ENCODE data around the gene PSMB5. TPM values are rescaled to one million over a fixed set of nuclear protein-coding genes. Genes with fewer than 3 reads are reported as not detected.
A peak's percentile ranks its signal among the peaks of the same experiment; 100 is the strongest.

PSMB5 gene
- polyA plus RNA-seq, 1 experiment = 304 TPM

DNA sequence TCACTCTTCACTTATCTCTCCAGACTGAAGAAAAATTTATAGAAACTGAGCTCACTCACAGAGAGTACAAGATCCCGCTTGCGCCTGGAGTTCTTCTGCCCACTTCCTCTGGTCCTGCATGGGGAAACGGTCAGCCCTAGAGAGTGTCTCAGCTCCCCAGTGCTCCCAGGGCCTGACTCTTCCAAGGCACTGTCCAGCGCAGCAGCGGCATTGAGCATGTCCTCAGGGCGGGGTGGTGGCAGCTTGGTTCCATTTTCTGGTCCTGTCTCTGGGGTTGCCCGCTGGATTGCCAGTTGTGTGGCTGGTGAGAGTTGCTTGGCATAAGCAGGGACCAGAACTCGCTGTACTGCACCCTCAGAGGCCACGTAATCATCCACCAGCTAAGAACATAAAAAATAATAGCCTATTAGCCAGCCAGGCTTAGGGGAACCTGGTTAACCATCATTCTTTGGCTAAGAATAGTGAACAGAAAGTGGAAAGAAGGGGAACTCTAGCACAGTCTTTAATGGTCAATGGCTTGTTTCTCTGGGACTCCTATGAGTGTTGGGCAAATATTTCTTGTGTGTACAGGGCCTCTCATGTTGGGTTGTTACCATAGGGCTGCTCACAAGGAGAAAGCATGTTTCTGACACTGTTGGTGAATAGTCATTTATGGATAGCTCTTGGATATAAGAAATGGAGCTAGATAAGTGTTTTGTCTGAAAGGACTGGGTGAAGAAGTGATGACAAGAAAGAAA is 38.6 kb downstream of the PSMB5 start:
- Histone ChIP-seq H3K4me3 (ENCODE audit: low read depth, low read length) (no peak overlapping the region), H3K36me3 (ENCODE audit: control insufficient read depth, insufficient read depth, low read length) (no peaks in the 10 kb centered on the region), H3K27me3 (ENCODE audit: control insufficient read depth, insufficient read depth, low read length) (no peaks in the 10 kb centered on the region)
- CTCF ChIA-PET = interaction anchor here (0.8 to 18.4 kb wide), 13 partner anchors 11 to 114 kb away, joined by 3 to 539 read pairs (median 7); partner anchors contain the start of genes AJUBA and CDH24
- POLR2A ChIA-PET = no interaction called here
- no peak for DNase-seq (ENCODE audit: low read depth)
- TF ChIP-seq, protein P1, sequence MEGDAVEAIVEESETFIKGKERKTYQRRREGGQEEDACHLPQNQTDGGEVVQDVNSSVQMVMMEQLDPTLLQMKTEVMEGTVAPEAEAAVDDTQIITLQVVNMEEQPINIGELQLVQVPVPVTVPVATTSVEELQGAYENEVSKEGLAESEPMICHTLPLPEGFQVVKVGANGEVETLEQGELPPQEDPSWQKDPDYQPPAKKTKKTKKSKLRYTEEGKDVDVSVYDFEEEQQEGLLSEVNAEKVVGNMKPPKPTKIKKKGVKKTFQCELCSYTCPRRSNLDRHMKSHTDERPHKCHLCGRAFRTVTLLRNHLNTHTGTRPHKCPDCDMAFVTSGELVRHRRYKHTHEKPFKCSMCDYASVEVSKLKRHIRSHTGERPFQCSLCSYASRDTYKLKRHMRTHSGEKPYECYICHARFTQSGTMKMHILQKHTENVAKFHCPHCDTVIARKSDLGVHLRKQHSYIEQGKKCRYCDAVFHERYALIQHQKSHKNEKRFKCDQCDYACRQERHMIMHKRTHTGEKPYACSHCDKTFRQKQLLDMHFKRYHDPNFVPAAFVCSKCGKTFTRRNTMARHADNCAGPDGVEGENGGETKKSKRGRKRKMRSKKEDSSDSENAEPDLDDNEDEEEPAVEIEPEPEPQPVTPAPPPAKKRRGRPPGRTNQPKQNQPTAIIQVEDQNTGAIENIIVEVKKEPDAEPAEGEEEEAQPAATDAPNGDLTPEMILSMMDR (IDR thresholded peaks at IDR 0.05; ENCODE audit: insufficient read depth, low read depth, low read length) = no peak

DNA sequence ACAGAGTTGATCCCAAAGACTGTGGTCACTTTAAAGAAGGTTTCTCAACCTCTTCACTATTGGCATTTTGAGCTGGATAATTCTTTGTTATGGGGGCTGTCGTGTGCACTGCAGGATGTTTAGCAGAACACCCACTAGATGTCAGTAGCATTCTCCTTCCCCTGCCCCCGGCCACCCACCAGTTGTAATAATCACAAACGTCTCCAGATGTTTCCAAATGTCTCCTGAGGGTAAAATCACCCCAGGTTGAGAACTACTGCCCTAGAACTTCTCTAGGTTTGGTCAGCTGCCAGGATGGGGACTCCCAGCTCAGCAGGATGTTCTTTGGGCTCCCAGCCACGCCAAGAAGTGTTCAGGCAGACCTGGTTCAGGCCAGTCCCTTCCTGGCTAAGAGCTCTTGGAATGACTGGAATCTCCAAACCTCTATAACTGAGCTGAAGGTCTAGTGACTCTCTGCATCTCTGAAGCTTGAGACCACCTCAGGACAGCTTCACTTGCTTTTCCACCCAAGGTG is 39.9 kb downstream of the PSMB5 start:
- H3K27me3 ChIP-seq (ENCODE audit: control insufficient read depth, insufficient read depth, low read length) = no peaks in the 10 kb centered on the region
- no peaks in the 10 kb centered on the region for H3K36me3 ChIP-seq (ENCODE audit: control insufficient read depth, insufficient read depth, low read length)
- CTCF ChIA-PET = interaction anchor here (0.6 to 18.4 kb wide), 27 partner anchors 9 to 534 kb away, joined by 3 to 539 read pairs (median 5); partner anchors contain the start of genes ACIN1, AJUBA, C14orf119 and CDH24
- no peak overlapping the region for H3K4me3 ChIP-seq (ENCODE audit: low read depth, low read length)
- POLR2A ChIA-PET = interaction anchor here (0.6 kb wide), 3 partner anchors 52 to 100 kb away, joined by 6 to 16 read pairs (median 14); no protein-coding TSS in a partner anchor
- TF ChIP-seq, protein P1 (IDR thresholded peaks at IDR 0.05; ENCODE audit: insufficient read depth, low read depth, low read length) = peak; percentile 72
- DNase-seq (ENCODE audit: low read depth) = no peak

DNA sequence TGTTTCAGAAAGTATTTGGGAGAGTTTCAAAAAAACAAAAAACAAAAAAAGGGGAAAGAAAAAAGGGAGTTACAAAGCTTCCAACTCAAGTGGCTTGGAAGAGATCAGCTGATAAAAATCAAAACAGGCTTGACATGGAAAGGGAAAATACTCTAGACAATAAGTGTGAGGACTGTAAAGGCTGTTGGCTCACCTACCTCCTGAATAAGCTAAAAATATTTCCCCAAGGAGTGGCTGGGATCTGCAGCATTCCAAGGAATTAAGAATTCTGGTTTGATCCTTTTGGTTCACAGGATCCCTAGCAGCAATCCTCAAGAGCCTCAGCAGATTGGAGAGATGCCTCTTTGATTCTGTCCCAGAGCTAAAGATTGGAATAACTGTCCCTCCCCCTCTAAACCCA is 41.2 kb downstream of the PSMB5 start:
- no peak for DNase-seq (ENCODE audit: low read depth)
- ChIA-PET POLR2A (interaction anchor here (0.5 kb wide), 1 partner anchor 118 kb away, joined by 3 read pairs; no protein-coding TSS in a partner anchor), CTCF (interaction anchor here (0.9 to 18.4 kb wide), 13 partner anchors 8 to 116 kb away, joined by 3 to 539 read pairs (median 7); partner anchors contain the start of genes ACIN1, AJUBA, CDH24 and CIROP)
- Histone ChIP-seq H3K27me3 (ENCODE audit: control insufficient read depth, insufficient read depth, low read length) (no peaks in the 10 kb centered on the region), H3K4me3 (ENCODE audit: low read depth, low read length) (no peak overlapping the region), H3K36me3 (ENCODE audit: control insufficient read depth, insufficient read depth, low read length) (no peaks in the 10 kb centered on the region)
- TF ChIP-seq, protein P1 (IDR thresholded peaks at IDR 0.05; ENCODE audit: insufficient read depth, low read depth, low read length) = no peak

DNA sequence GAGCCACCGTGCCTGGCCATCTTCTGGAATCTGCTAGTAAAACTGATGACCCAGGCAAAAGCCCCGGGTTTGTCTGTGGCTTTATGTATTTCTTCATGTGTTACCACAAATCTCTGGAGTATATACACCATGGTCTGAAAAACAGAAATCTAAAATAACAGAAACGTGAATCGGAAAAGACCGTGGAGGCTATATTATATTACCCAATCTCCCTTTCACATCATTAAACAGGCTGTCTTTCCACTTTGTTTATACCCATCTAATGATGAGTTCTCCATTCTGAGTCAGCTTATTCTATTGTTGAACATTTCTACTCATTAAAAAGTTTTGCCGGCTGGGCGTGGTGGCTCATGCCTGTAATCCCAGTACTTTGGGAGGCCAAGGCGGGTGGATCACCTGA is 42.8 kb downstream of the PSMB5 start:
- POLR2A ChIA-PET = no interaction called here
- Histone ChIP-seq H3K27me3 (ENCODE audit: control insufficient read depth, insufficient read depth, low read length) (no peaks in the 10 kb centered on the region), H3K36me3 (ENCODE audit: control insufficient read depth, insufficient read depth, low read length) (no peaks in the 10 kb centered on the region), H3K4me3 (ENCODE audit: low read depth, low read length) (no peak overlapping the region)
- CTCF ChIA-PET = interaction anchor here (1.3 to 18.4 kb wide), 7 partner anchors 8 to 121 kb away, joined by 4 to 539 read pairs (median 8); partner anchors contain the start of genes AJUBA and CDH24
- TF ChIP-seq, protein P1 (IDR thresholded peaks at IDR 0.05; ENCODE audit: insufficient read depth, low read depth, low read length) = no peak
- no peak for DNase-seq (ENCODE audit: low read depth)

DNA sequence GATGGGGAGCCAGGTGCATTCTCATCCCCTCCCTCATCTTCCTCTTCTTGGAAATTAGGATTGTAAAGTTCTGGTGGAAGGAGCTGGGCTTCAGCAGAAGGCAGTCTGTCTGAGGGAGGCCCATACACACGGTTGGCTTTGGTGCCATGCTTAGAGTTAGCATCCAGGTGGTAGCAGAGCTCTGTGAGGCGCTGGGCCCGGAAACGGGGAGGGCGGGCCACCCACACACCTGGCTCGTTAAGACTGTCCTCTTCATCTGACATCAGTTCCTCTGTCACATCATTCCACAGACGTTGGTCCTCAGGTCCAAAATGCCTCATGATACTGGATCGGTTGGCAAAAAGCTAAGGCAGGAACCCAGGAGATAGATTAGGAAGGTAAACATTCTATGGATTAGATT is 47.4 kb downstream of the PSMB5 start:
- DNase-seq (ENCODE audit: low read depth) = no peak
- no peaks in the 10 kb centered on the region for H3K36me3 ChIP-seq (ENCODE audit: control insufficient read depth, insufficient read depth, low read length)
- TF ChIP-seq, protein P1 (IDR thresholded peaks at IDR 0.05; ENCODE audit: insufficient read depth, low read depth, low read length) = no peak
- ChIA-PET POLR2A (no interaction called here), CTCF (interaction anchor here (0.7 to 18.4 kb wide), 23 partner anchors 8 to 607 kb away, joined by 3 to 539 read pairs (median 11); partner anchors contain the start of genes C14orf93, CDH24, HAUS4 and PRMT5)
- no peaks in the 10 kb centered on the region for H3K27me3 ChIP-seq (ENCODE audit: control insufficient read depth, insufficient read depth, low read length)
- H3K4me3 ChIP-seq (ENCODE audit: low read depth, low read length) = no peak overlapping the region
